Raji (cell line): ENCODE results near the gene FAM219A.

ENCODE experiments used
- POLR2A ChIP-seq: IDR thresholded peaks from 2 replicates; pipeline ENCODE4 v1.6.1; 2011; ENCODE audit warnings: low read depth, low read length, control low read depth; ENCODE audit not compliant: insufficient read depth

Gene FAM219A

GRCh38 chr9:34366365-34366764, 92.0 kb downstream of the FAM219A start:
- no peak for TF ChIP-seq POLR2A

- TF ChIP-seq POLR2A, result no peak
Observed at GRCh38 chr9:34365282-34365681, 93.1 kb downstream of the FAM219A start.

- no peak for TF ChIP-seq POLR2A
Observed at GRCh38 chr9:34363619-34364351, 94.6 kb downstream of the FAM219A start.

GRCh38 chr9:34362614-34363214, 95.7 kb downstream of the FAM219A start:
- no peak for TF ChIP-seq POLR2A

- TF ChIP-seq POLR2A, result no peak
Observed at GRCh38 chr9:34349324-34349723, 109.0 kb downstream of the FAM219A start.
